Suprapubic skin (tissue), 4 donors: Measurements from ENCODE around the gene WWOX. TPM values are rescaled to one million over a fixed set of nuclear protein-coding genes. Genes with fewer than 3 reads are reported as not detected.

Source experiments
- DNase-seq, 2 donors: peaks; one replicate each; pipeline ENCODE4 v3.0.0-alpha.2; 2019; ENCODE audit warnings: low spot score in 2 of 2
- H3K27ac ChIP-seq: fragments of 200-600 bp; sonication (generic); one replicate; pipeline ENCODE4 v1.5.1; 2019
- H3K27me3 ChIP-seq: fragments of 200-600 bp; sonication (generic); one replicate; pipeline ENCODE4 v1.5.1; 2019
- H3K36me3 ChIP-seq: fragments of 200-600 bp; sonication (generic); one replicate; pipeline ENCODE4 v1.5.1; 2019
- H3K4me1 ChIP-seq: fragments of 200-600 bp; sonication (generic); one replicate; pipeline ENCODE4 v1.5.1; 2019
- H3K4me3 ChIP-seq: fragments of 200-600 bp; sonication (generic); one replicate; pipeline ENCODE4 v1.5.1; 2019; ENCODE audit warnings: mild to moderate bottlenecking
- H3K9me3 ChIP-seq: fragments of 200-600 bp; sonication (generic); one replicate; pipeline ENCODE4 v1.5.1; 2019
- EP300 ChIP-seq: sonication (generic); formaldehyde crosslinking; IDR thresholded peaks from one replicate; pipeline ENCODE4 v1.6.1; 2017; ENCODE audit warnings: antibody characterized with exemption
- POLR2A ChIP-seq, 2 donors: fragments of 450-650 bp; IDR thresholded peaks; one replicate each; pipeline ENCODE4 v1.6.1; 2017; ENCODE audit warnings: antibody characterized with exemption in 2 of 2, mild to moderate bottlenecking in 2 of 2, moderate library complexity in 2 of 2
- POLR2AphosphoS5 ChIP-seq, 3 donors: sonication (generic); formaldehyde crosslinking; IDR thresholded peaks; one replicate each; pipeline ENCODE4 v1.6.1; 2017; ENCODE audit warnings: antibody characterized with exemption in 3 of 3
- whole genome bisulfite sequencing: methylation state at CpG from one replicate; pipeline ENCODE4 v1.1.5; 2018; 5-methylcytosine and 5-hydroxymethylcytosine counted together
- total RNA-seq, 4 donors: library from RNA; depleted of rRNA; stranded (reverse); fragments of >200 nt; gene quantifications; one replicate each; pipeline ENCODE4 v1.1.0, GENCODE V29; 2016
- TF ChIP-seq, protein P1 (sequence below), 2 donors: fragments of 200-600 bp in 1 of 2; fragments of 450-650 bp in 1 of 2; sonication (generic) in 1 of 2; IDR thresholded peaks; one replicate each; pipeline ENCODE4 v1.5.1; 2016 to 2019; ENCODE audit warnings: antibody characterized with exemption in 2 of 2, mild to moderate bottlenecking in 1 of 2, moderate library complexity in 1 of 2

The WWOX gene
- total RNA-seq, 4 donors from 2014 or later, result 29.6 to 104 (median 47.3) TPM

DNA sequence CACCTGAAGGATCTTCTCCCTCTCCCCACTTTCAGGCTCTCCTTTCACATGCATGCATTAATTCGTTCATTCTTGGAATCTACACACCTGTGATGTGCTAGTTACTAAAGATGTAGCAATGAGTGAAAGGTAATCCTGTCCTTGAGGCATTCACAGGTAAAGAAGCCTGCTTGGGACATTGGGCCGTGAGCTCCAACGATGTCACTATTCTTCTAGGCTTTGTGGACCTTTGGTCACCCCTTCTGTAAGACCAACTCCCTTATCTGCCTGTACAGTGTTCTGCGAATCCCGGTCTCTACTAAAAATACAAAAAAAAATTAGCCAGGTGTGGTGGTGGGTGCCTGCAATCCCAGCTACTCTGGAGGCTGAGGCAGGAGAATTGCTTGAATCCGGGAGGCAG lies 892.5 kb downstream of the WWOX start:
- no peaks in the 10 kb centered on the region for H3K36me3 ChIP-seq
- no peak overlapping the region for H3K4me3 ChIP-seq
- no peaks in the 10 kb centered on the region for H3K9me3 ChIP-seq
- TF ChIP-seq, protein P1, sequence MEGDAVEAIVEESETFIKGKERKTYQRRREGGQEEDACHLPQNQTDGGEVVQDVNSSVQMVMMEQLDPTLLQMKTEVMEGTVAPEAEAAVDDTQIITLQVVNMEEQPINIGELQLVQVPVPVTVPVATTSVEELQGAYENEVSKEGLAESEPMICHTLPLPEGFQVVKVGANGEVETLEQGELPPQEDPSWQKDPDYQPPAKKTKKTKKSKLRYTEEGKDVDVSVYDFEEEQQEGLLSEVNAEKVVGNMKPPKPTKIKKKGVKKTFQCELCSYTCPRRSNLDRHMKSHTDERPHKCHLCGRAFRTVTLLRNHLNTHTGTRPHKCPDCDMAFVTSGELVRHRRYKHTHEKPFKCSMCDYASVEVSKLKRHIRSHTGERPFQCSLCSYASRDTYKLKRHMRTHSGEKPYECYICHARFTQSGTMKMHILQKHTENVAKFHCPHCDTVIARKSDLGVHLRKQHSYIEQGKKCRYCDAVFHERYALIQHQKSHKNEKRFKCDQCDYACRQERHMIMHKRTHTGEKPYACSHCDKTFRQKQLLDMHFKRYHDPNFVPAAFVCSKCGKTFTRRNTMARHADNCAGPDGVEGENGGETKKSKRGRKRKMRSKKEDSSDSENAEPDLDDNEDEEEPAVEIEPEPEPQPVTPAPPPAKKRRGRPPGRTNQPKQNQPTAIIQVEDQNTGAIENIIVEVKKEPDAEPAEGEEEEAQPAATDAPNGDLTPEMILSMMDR (IDR thresholded peaks at IDR 0.05), result no peak
- TF ChIP-seq EP300 (no peak), POLR2AphosphoS5 (IDR thresholded peaks at IDR 0.05) (no peak), POLR2A (IDR thresholded peaks at IDR 0.05) (no peak)
- 80% methylated on average over 6 of the region's 6 CpGs for WGBS
- no peaks in the 10 kb centered on the region for H3K4me1 ChIP-seq
- H3K27ac ChIP-seq, result no peak overlapping the region
- DNase-seq, result no peak
- H3K27me3 ChIP-seq, result no peaks in the 10 kb centered on the region

GRCh38 chr16:78993346-78993745 lies 893.9 kb downstream of the WWOX start:
- TF ChIP-seq POLR2A (IDR thresholded peaks at IDR 0.05) (no peak), POLR2AphosphoS5 (IDR thresholded peaks at IDR 0.05) (no peak), EP300 (no peak)
- TF ChIP-seq, protein P1 (IDR thresholded peaks at IDR 0.05), result no peak
- WGBS, result 46% methylated on average over 7 of the region's 12 CpGs
- H3K4me3 ChIP-seq, result no peak overlapping the region
- H3K4me1 ChIP-seq, result no peaks in the 10 kb centered on the region
- H3K9me3 ChIP-seq, result no peaks in the 10 kb centered on the region
- H3K36me3 ChIP-seq, result no peaks in the 10 kb centered on the region
- H3K27me3 ChIP-seq, result no peaks in the 10 kb centered on the region
- no peak overlapping the region for H3K27ac ChIP-seq
- no peak for DNase-seq

- WGBS, result 76% methylated on average over 15 of the region's 15 CpGs
- no peaks in the 10 kb centered on the region for H3K36me3 ChIP-seq
- no peaks in the 10 kb centered on the region for H3K9me3 ChIP-seq
- no peaks in the 10 kb centered on the region for H3K27me3 ChIP-seq
- no peak for TF ChIP-seq POLR2AphosphoS5 (IDR thresholded peaks at IDR 0.05)
- TF ChIP-seq, protein P1 (IDR thresholded peaks at IDR 0.05), result no peak
- TF ChIP-seq EP300, result no peak
- TF ChIP-seq POLR2A (IDR thresholded peaks at IDR 0.05), result no peak
- H3K27ac ChIP-seq, result no peak overlapping the region
- no peak overlapping the region for H3K4me3 ChIP-seq
- no peaks in the 10 kb centered on the region for H3K4me1 ChIP-seq
- DNase-seq, result no peak
These were observed 894.8 kb downstream of the WWOX start for GRCh38 chr16:78994135-78994745.

GRCh38 chr16:78995441-78995840 lies 896.0 kb downstream of the WWOX start:
- Histone ChIP-seq H3K9me3 (no peaks in the 10 kb centered on the region), H3K4me3 (no peak overlapping the region), H3K36me3 (no peaks in the 10 kb centered on the region), H3K4me1 (no peaks in the 10 kb centered on the region), H3K27ac (no peak overlapping the region), H3K27me3 (no peaks in the 10 kb centered on the region)
- 87% methylated on average over 3 of the region's 3 CpGs for WGBS
- DNase-seq, result no peak
- TF ChIP-seq, protein P1 (IDR thresholded peaks at IDR 0.05), result no peak
- TF ChIP-seq POLR2AphosphoS5 (IDR thresholded peaks at IDR 0.05) (no peak), EP300 (no peak), POLR2A (IDR thresholded peaks at IDR 0.05) (no peak)

DNA sequence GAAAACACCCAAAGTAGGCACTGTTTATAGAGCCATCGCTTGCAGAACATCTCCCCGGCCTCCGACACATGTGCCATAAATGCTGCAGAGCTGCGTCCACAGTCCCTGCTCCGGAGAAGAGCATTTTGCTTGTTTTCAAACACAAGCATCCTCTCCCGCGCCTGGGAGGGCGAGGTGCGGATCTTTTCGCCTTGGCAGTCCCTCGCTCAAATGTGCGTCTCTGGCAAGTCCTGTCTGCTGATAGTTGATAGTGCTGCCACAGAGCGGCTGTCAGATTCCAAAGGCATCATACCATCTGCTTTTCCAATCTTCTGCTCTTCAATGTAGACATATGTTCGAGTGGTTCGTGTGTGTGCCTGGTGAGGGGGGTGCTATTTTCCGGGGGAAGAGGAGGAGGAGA lies 897.3 kb downstream of the WWOX start:
- no peak overlapping the region for H3K4me3 ChIP-seq
- H3K27ac ChIP-seq, result no peak overlapping the region
- no peaks in the 10 kb centered on the region for H3K9me3 ChIP-seq
- no peaks in the 10 kb centered on the region for H3K27me3 ChIP-seq
- TF ChIP-seq, protein P1 (IDR thresholded peaks at IDR 0.05), result no peak
- TF ChIP-seq EP300 (no peak), POLR2A (IDR thresholded peaks at IDR 0.05) (no peak), POLR2AphosphoS5 (IDR thresholded peaks at IDR 0.05) (no peak)
- WGBS, result 91% methylated on average over 16 of the region's 16 CpGs
- no peak for DNase-seq
- no peaks in the 10 kb centered on the region for H3K4me1 ChIP-seq
- H3K36me3 ChIP-seq, result no peaks in the 10 kb centered on the region
